Trophoblast cell (in vitro differentiated cells and primary cell): ENCODE results near the gene HNRNPK.
"Not testable (repeated sequence)": the region's sequence is repeated elsewhere in the genome, so short reads cannot be mapped to it uniquely, and the experiment has no call there.

ENCODE experiments used
- DNase-seq, 2 donors: peaks; one replicate each; pipeline ENCODE4 v3.0.0-alpha.2; 2016
- H2AFZ ChIP-seq: 2 replicates; pipeline ENCODE4 v1.6.1; 2013; ENCODE audit warnings: low read length, moderate library complexity, mild to moderate bottlenecking; ENCODE audit not compliant: insufficient read depth, poor library complexity
- H2AK5ac ChIP-seq: 2 replicates; pipeline ENCODE4 v1.6.1; 2013; ENCODE audit warnings: mild to moderate bottlenecking, low read length
- H2BK120ac ChIP-seq: 2 replicates; pipeline ENCODE4 v1.6.1; 2013; ENCODE audit warnings: low read length, mild to moderate bottlenecking, moderate library complexity; ENCODE audit not compliant: insufficient read depth, poor library complexity
- H2BK12ac ChIP-seq: 2 replicates; pipeline ENCODE4 v1.6.1; 2013; ENCODE audit warnings: mild to moderate bottlenecking, low read length, moderate library complexity
- H2BK5ac ChIP-seq: 2 replicates; pipeline ENCODE4 v1.6.1; 2013; ENCODE audit warnings: low read length, low read depth, moderate library complexity, mild to moderate bottlenecking; ENCODE audit not compliant: poor library complexity
- H3K14ac ChIP-seq: 2 replicates; pipeline ENCODE4 v1.6.1; 2013; ENCODE audit warnings: mild to moderate bottlenecking, low read length
- H3K18ac ChIP-seq: 2 replicates; pipeline ENCODE4 v1.6.1; 2013; ENCODE audit warnings: mild to moderate bottlenecking, low read length
- H3K23ac ChIP-seq: 2 replicates; pipeline ENCODE4 v1.6.1; 2013; ENCODE audit warnings: low read length
- H3K27ac ChIP-seq: 2 replicates; pipeline ENCODE4 v1.5.1; 2013; ENCODE audit warnings: low read depth, mild to moderate bottlenecking, inconsistent platforms, low read length, moderate library complexity
- H3K27me3 ChIP-seq: 2 replicates; pipeline ENCODE4 v1.6.1; 2013; ENCODE audit warnings: inconsistent platforms, mild to moderate bottlenecking, low read length, moderate library complexity; ENCODE audit not compliant: insufficient read depth
- H3K36me3 ChIP-seq, 2 experiments: 1 replicate in 1 of 2; 2 replicates in 1 of 2; pipeline ENCODE4 v1.6.1; 2013; ENCODE audit warnings: low read length in 2 of 2, mild to moderate bottlenecking in 2 of 2, moderate library complexity in 1 of 2; ENCODE audit not compliant: insufficient read depth in 2 of 2, control insufficient read depth in 1 of 2
- H3K4ac ChIP-seq: 2 replicates; pipeline ENCODE4 v1.6.1; 2013; ENCODE audit warnings: low read depth, mild to moderate bottlenecking, low read length, moderate library complexity
- H3K4me1 ChIP-seq, 2 experiments: 1 replicate in 1 of 2; 2 replicates in 1 of 2; pipeline ENCODE4 v1.6.1; 2013; ENCODE audit warnings: low read length in 2 of 2, mild to moderate bottlenecking in 2 of 2, moderate library complexity in 1 of 2; ENCODE audit not compliant: insufficient read depth in 2 of 2, control insufficient read depth in 1 of 2
- H3K4me2 ChIP-seq: 2 replicates; pipeline ENCODE4 v1.6.1; 2013; ENCODE audit warnings: inconsistent platforms, mild to moderate bottlenecking, low read length, moderate library complexity
- H3K4me3 ChIP-seq: 2 replicates; pipeline ENCODE4 v1.5.1; 2013; ENCODE audit warnings: mild to moderate bottlenecking, low read depth, low read length, inconsistent platforms
- H3K79me1 ChIP-seq: one replicate; pipeline ENCODE4 v1.6.1; 2013; ENCODE audit warnings: low read length
- H3K79me2 ChIP-seq: 2 replicates; pipeline ENCODE4 v1.6.1; 2013; ENCODE audit warnings: low read length, mild to moderate bottlenecking; ENCODE audit not compliant: control insufficient read depth, insufficient read depth, poor library complexity
- H3K9ac ChIP-seq: 2 replicates; pipeline ENCODE4 v1.6.1; 2013; ENCODE audit warnings: mild to moderate bottlenecking, low read length
- H3K9me3 ChIP-seq: 2 replicates; pipeline ENCODE4 v1.6.1; 2013; ENCODE audit warnings: low read depth, mild to moderate bottlenecking, control low read depth, inconsistent platforms, low read length; ENCODE audit not compliant: insufficient read depth
- H4K12ac ChIP-seq: 2 replicates; pipeline ENCODE4 v1.6.1; 2013; ENCODE audit warnings: low read depth, mild to moderate bottlenecking, low read length, moderate library complexity
- H4K8ac ChIP-seq: 2 replicates; pipeline ENCODE4 v1.6.1; 2013; ENCODE audit warnings: low read depth, mild to moderate bottlenecking, low read length, moderate library complexity
- H4K91ac ChIP-seq: one replicate; pipeline ENCODE4 v1.6.1; 2013; ENCODE audit warnings: low read depth, mild to moderate bottlenecking, low read length, moderate library complexity
- WGBS: extraction: QIAGEN DNeasy Blood & Tissue Kit; methylation state at CpG from one replicate; pipeline ENCODE4 v1.1.7; 2013; ENCODE audit warnings: missing lambda C conversion rate; ENCODE audit not compliant: insufficient read length, insufficient coverage; ENCODE audit errors: extremely low coverage; 5-methylcytosine and 5-hydroxymethylcytosine counted together

Gene HNRNPK

GRCh38 chr9:83948096-83948495, 31.9 kb downstream of the HNRNPK start:
- H3K4ac ChIP-seq, H2AK5ac ChIP-seq, H3K36me3 ChIP-seq, H2BK12ac ChIP-seq, H2BK120ac ChIP-seq, H3K27ac ChIP-seq, H3K79me1 ChIP-seq, H3K23ac ChIP-seq, H4K8ac ChIP-seq, H3K14ac ChIP-seq, H3K9me3 ChIP-seq, H4K12ac ChIP-seq, H2BK5ac ChIP-seq, H3K9ac ChIP-seq, H4K91ac ChIP-seq, H3K4me2 ChIP-seq, H3K4me3 ChIP-seq, H3K27me3 ChIP-seq, H3K79me2 ChIP-seq, DNase-seq, H3K18ac ChIP-seq, H2AFZ ChIP-seq, H3K4me1 ChIP-seq: not testable (repeated sequence)
- WGBS = no CpG with 5 or more reads among the region's 39 CpGs

GRCh38 chr9:83940590-83941303, 39.3 kb downstream of the HNRNPK start:
- Histone ChIP-seq H3K9me3 (no peaks in the 10 kb centered on the region), H3K79me1 (no peaks in the 10 kb centered on the region), H3K36me3 (no peaks in the 10 kb centered on the region), H3K4me1 (no peaks in the 10 kb centered on the region), H3K23ac (no peak overlapping the region), H3K27ac (no peak overlapping the region), H2AK5ac (no peak overlapping the region), H3K4me2 (no peak overlapping the region), H2BK12ac (no peak overlapping the region), H3K18ac (no peak overlapping the region), H3K9ac (no peak overlapping the region), H4K8ac (no peak overlapping the region), H3K27me3 (no peaks in the 10 kb centered on the region), H3K14ac (no peak overlapping the region), H4K12ac (no peak overlapping the region), H4K91ac (no peak overlapping the region), H2AFZ (no peak overlapping the region), H2BK5ac (no peak overlapping the region), H3K4me3 (no peak overlapping the region), H3K79me2 (no peaks in the 10 kb centered on the region), H2BK120ac (no peak overlapping the region), H3K4ac (no peak overlapping the region)
- WGBS = no CpG with 5 or more reads among the region's 5 CpGs
- DNase-seq = no peak

- Histone ChIP-seq H3K23ac (no peak overlapping the region), H3K9ac (no peak overlapping the region), H2AK5ac (no peak overlapping the region), H4K12ac (no peak overlapping the region), H3K4me3 (no peak overlapping the region), H3K4me1 (peaks cover 2 to 3% of the 10 kb centered on the region in 2 experiments), H3K14ac (no peak overlapping the region), H2BK12ac (no peak overlapping the region), H3K27me3 (no peaks in the 10 kb centered on the region), H3K18ac (no peak overlapping the region), H2AFZ (no peak overlapping the region), H3K4me2 (no peak overlapping the region), H4K91ac (no peak overlapping the region), H4K8ac (no peak overlapping the region), H3K9me3 (no peaks in the 10 kb centered on the region), H3K79me1 (no peaks in the 10 kb centered on the region), H2BK5ac (no peak overlapping the region), H3K4ac (no peak overlapping the region), H3K36me3 (no peaks in the 10 kb centered on the region), H3K79me2 (no peaks in the 10 kb centered on the region), H3K27ac (no peak overlapping the region), H2BK120ac (no peak overlapping the region)
- peak; percentile 59 to 98 for DNase-seq
- no CpG with 5 or more reads among the region's 1 CpG for WGBS
Measured at GRCh38 chr9:83937861-83938455, 42.1 kb downstream of the HNRNPK start.

- no peak overlapping the region for H4K12ac ChIP-seq
- H2AK5ac ChIP-seq = no peak overlapping the region
- H3K27ac ChIP-seq = no peak overlapping the region
- no peaks in the 10 kb centered on the region for H3K9me3 ChIP-seq
- no peaks in the 10 kb centered on the region for H3K27me3 ChIP-seq
- H3K18ac ChIP-seq = no peak overlapping the region
- no peaks in the 10 kb centered on the region for H3K36me3 ChIP-seq
- DNase-seq = no peak
- no peak overlapping the region for H3K4me2 ChIP-seq
- H2BK12ac ChIP-seq = no peak overlapping the region
- H3K79me1 ChIP-seq = no peaks in the 10 kb centered on the region
- H3K14ac ChIP-seq = no peak overlapping the region
- no peak overlapping the region for H3K4ac ChIP-seq
- no peak overlapping the region for H2AFZ ChIP-seq
- no peak overlapping the region for H2BK120ac ChIP-seq
- no peak overlapping the region for H2BK5ac ChIP-seq
- no peak overlapping the region for H4K8ac ChIP-seq
- H3K4me3 ChIP-seq = no peak overlapping the region
- no peak overlapping the region for H3K23ac ChIP-seq
- peaks cover 2 to 3% of the 10 kb centered on the region in 2 experiments for H3K4me1 ChIP-seq
- H3K9ac ChIP-seq = no peak overlapping the region
- no peaks in the 10 kb centered on the region for H3K79me2 ChIP-seq
- no peak overlapping the region for H4K91ac ChIP-seq
- no CpG with 5 or more reads among the region's 6 CpGs for WGBS
Measured at GRCh38 chr9:83936523-83936922, 43.5 kb downstream of the HNRNPK start.
